HL-60 (cell line): ENCODE measurements around the gene ELL2.
A peak's percentile ranks its signal among the peaks of the same experiment; 100 is the strongest.
"Not testable (repeated sequence)": the region's sequence is repeated elsewhere in the genome, so short reads cannot be mapped to it uniquely, and the experiment has no call there.

Experiments used
- DNase-seq, 2 experiments: peaks; one replicate each; pipeline ENCODE4 v3.0.0-alpha.2; 2010 to 2020; ENCODE audit warnings: low read depth in 1 of 2, low spot score in 1 of 2
- H3K27ac ChIP-seq: fragments of 250-450 bp; sonication (Bioruptor Pico); replicated peaks from 2 replicates; pipeline ENCODE4 v1.5.1; 2020; ENCODE audit warnings: mild to moderate bottlenecking, moderate library complexity
- H3K27me3 ChIP-seq: fragments of 250-450 bp; sonication (Bioruptor Pico); 2 replicates; pipeline ENCODE4 v1.5.1; 2021; ENCODE audit warnings: mild to moderate bottlenecking, moderate library complexity; ENCODE audit not compliant: insufficient read depth, poor library complexity, severe bottlenecking
- H3K4me3 ChIP-seq: replicated peaks from 2 replicates; pipeline ENCODE4 v1.5.1; 2011; ENCODE audit warnings: mild to moderate bottlenecking, control low read depth, low read length; ENCODE audit not compliant: insufficient read depth
- GABPA ChIP-seq: IDR thresholded peaks from 2 replicates; pipeline ENCODE4 v1.6.1; 2012; ENCODE audit warnings: low read depth
- POLR2AphosphoS5 ChIP-seq: IDR thresholded peaks from 2 replicates; pipeline ENCODE4 v1.6.1; 2012; ENCODE audit warnings: low read depth
- REST ChIP-seq: IDR thresholded peaks from 2 replicates; pipeline ENCODE4 v1.6.1; 2012; ENCODE audit warnings: low read depth; ENCODE audit not compliant: insufficient replicate concordance
- SPI1 ChIP-seq: IDR thresholded peaks from 2 replicates; pipeline ENCODE4 v1.6.1; 2012; ENCODE audit warnings: low read depth, mild to moderate bottlenecking, borderline replicate concordance
- TF ChIP-seq, protein P1 (sequence below): IDR thresholded peaks from one replicate; pipeline ENCODE4 v1.5.1; 2011; ENCODE audit warnings: low read length, control low read depth, inconsistent platforms; ENCODE audit not compliant: insufficient read depth

The ELL2 gene

DNA sequence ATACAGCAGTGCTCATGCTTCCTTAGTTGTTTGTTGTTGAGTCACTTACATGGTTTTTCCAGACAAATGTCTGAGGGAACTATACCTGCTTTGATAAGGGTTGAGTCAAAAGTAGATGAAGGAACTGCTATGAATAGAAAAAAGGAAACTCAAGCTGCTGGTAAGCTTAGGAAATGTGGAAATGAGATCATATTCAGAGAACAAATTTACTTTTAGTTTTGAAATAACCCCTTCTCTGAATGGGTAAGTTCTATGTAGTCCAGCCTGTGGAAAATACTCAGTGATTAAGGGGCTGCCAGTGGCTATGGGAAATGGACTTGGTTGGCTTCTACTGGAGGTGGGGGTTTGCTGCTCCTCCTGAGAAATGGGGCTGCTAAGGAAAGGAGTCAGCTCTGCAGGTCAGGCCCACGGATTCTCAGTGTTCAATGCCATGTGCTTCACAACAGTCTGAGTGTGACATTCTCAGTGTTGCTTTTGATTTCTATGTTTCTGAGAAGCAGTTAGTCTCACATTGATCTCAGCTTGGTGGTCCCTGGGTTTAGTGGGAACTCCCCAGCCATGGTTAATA is 91.5 kb downstream of the ELL2 start:
- no peak overlapping the region for H3K4me3 ChIP-seq

DNA sequence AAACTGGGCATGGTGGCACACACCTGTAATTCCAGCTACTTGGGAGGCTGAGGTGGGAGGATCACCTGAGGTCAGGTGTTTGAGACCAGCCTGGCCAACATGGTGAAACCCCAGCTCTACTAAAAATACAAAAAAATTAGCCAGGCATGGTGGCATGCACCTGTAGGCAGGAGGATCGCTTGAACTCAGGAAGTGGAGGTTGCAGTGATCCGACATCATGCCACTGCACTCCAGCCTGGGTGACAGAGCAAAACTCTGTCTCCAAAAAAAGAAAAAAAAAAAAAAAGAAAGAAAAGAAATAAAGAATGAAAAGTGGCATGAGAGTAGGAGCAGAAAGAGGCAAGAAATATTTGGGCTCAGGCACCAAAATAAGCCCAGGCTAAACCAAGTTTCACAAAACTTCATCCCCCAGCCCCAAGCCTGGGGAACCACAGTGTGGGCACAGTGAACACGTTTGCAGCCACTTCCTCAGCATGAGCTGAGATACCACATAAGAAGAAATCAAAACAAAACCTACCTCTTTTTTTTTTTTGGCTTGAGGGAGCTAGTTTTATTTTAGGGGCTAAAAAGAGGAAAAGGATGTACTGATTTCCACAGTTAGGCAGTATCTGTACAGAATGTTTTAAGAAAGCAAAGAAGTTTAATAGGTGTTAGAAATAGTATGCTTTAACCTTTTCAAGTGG is 92.3 kb downstream of the ELL2 start:
- not testable (repeated sequence) for H3K27me3 ChIP-seq, H3K4me3 ChIP-seq, H3K27ac ChIP-seq
- peak in 1 of 2 experiments; percentile 21 for DNase-seq
- peak; percentile 64; the same call in 1 of the 2 replicates for TF ChIP-seq SPI1

More for the DNA sequence above, 91.5 kb downstream of the ELL2 start:
- no peaks in the 10 kb centered on the region for H3K27me3 ChIP-seq
- H3K27ac ChIP-seq: peak overlapping the region; percentile 9; the same call in 1 of the 2 replicates
- TF ChIP-seq POLR2AphosphoS5 (no peak), REST (no peak), SPI1 (no peak), GABPA (no peak)
- TF ChIP-seq, protein P1, sequence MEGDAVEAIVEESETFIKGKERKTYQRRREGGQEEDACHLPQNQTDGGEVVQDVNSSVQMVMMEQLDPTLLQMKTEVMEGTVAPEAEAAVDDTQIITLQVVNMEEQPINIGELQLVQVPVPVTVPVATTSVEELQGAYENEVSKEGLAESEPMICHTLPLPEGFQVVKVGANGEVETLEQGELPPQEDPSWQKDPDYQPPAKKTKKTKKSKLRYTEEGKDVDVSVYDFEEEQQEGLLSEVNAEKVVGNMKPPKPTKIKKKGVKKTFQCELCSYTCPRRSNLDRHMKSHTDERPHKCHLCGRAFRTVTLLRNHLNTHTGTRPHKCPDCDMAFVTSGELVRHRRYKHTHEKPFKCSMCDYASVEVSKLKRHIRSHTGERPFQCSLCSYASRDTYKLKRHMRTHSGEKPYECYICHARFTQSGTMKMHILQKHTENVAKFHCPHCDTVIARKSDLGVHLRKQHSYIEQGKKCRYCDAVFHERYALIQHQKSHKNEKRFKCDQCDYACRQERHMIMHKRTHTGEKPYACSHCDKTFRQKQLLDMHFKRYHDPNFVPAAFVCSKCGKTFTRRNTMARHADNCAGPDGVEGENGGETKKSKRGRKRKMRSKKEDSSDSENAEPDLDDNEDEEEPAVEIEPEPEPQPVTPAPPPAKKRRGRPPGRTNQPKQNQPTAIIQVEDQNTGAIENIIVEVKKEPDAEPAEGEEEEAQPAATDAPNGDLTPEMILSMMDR: no peak
- no peak for DNase-seq

DNA sequence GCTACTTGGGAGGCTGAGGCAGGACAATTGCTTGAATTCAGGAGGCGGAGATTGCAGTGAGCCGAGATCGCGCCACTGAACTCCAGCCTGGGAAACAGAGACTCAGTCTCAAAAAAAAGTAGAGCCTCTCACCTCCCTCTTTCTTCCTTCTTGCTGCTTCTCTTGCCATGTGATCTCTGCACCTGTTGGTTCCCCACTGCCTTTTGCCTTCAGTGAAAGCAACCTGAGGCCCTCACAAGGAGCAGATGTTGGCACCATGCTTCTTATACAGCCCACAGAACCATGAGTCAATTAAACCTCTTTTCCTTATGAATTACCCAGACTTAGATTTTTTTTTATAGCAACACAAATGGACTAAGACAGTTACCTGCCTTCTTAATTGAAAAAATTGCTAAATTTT is 93.5 kb downstream of the ELL2 start:
- no peak for DNase-seq
- no peak overlapping the region for H3K4me3 ChIP-seq
- H3K27ac ChIP-seq: no peak overlapping the region
- H3K27me3 ChIP-seq: no peaks in the 10 kb centered on the region
- TF ChIP-seq, protein P1: no peak

- Histone ChIP-seq H3K27ac (no peak overlapping the region), H3K27me3 (no peaks in the 10 kb centered on the region), H3K4me3 (no peak overlapping the region)
- no peak for DNase-seq
- TF ChIP-seq SPI1: no peak
- TF ChIP-seq, protein P1: no peak
- TF ChIP-seq POLR2AphosphoS5: no peak
- no peak for TF ChIP-seq REST
- TF ChIP-seq GABPA: no peak
Measured at GRCh38 chr5:95866435-95867040, 95.1 kb downstream of the ELL2 start.
